Small intestine (tissue), 7 donors: ENCODE data around the gene PCSK5. TPM values are rescaled to one million over a fixed set of nuclear protein-coding genes. Genes with fewer than 3 reads are reported as not detected.

Source experiments
- DNase-seq, 2 donors: peaks; one replicate each; pipeline versions ENCODE4 v3.0.0 to v3.0.0-alpha.2; 2013
- FAIRE-seq: peaks from 2 replicates; lab custom pipeline; 2012; peaks lifted over from hg19 to GRCh38; lab: Jason Lieb, UNC
- H3K27ac ChIP-seq, 3 donors: one replicate each; pipeline ENCODE4 v1.5.1; 2013; ENCODE audit warnings: low read length in 2 of 3, mild to moderate bottlenecking in 2 of 3, control low read depth in 1 of 3, inconsistent platforms in 1 of 3, low read depth in 1 of 3, moderate library complexity in 1 of 3
- H3K27me3 ChIP-seq, 3 donors: one replicate each; pipeline ENCODE4 v1.6.1; 2013; ENCODE audit warnings: low read length in 3 of 3, inconsistent platforms in 1 of 3; ENCODE audit not compliant: control insufficient read depth in 3 of 3, insufficient read depth in 3 of 3
- H3K36me3 ChIP-seq, 3 donors: one replicate each; pipeline ENCODE4 v1.6.1; 2013; ENCODE audit warnings: low read length in 3 of 3, inconsistent platforms in 1 of 3, low read depth in 1 of 3, mild to moderate bottlenecking in 1 of 3, moderate library complexity in 1 of 3; ENCODE audit not compliant: control insufficient read depth in 3 of 3, insufficient read depth in 2 of 3
- H3K4me1 ChIP-seq, 3 donors: one replicate each; pipeline ENCODE4 v1.6.1; 2013; ENCODE audit warnings: low read length in 2 of 3, inconsistent platforms in 1 of 3, low read depth in 1 of 3, mild to moderate bottlenecking in 1 of 3, moderate library complexity in 1 of 3; ENCODE audit not compliant: control insufficient read depth in 3 of 3, insufficient read depth in 2 of 3
- H3K4me3 ChIP-seq, 3 donors: one replicate each; pipeline ENCODE4 v1.5.1; 2013; ENCODE audit warnings: low read length in 3 of 3, control low read depth in 1 of 3, inconsistent platforms in 1 of 3, low read depth in 1 of 3, mild to moderate bottlenecking in 1 of 3, moderate library complexity in 1 of 3
- H3K9me3 ChIP-seq, 2 donors: one replicate each; pipeline ENCODE4 v1.6.1; 2013; ENCODE audit warnings: low read depth in 1 of 2, low read length in 1 of 2; ENCODE audit not compliant: control insufficient read depth in 2 of 2, insufficient read depth in 1 of 2
- WGBS, 3 donors: extraction: QIAGEN DNeasy Blood & Tissue Kit; methylation state at CpG; one replicate each; pipeline ENCODE4 v1.1.7; 2013; 5-methylcytosine and 5-hydroxymethylcytosine counted together
- polyA plus RNA-seq, 4 donors: library from polyadenylated mRNA; stranded (reverse) in 3 of 4; unstranded in 1 of 4; fragments of 200-250 nt in 3 of 4; fragments of 120-200 nt in 1 of 4; gene quantifications; one replicate each; pipeline versions ENCODE4 v1.2.1 to v1.2.3, GENCODE V29; 2013
- donor health status: healthy with polysubstance abuse.
- donor health status: control.
- donor health status: control.
- donor health status: Bipolar disorder and iron deficiency.
- donor health status: healthy.

The PCSK5 gene
- polyA plus RNA-seq, 4 donors, result 10.3 to 92.3 (median 16.6) TPM

DNA sequence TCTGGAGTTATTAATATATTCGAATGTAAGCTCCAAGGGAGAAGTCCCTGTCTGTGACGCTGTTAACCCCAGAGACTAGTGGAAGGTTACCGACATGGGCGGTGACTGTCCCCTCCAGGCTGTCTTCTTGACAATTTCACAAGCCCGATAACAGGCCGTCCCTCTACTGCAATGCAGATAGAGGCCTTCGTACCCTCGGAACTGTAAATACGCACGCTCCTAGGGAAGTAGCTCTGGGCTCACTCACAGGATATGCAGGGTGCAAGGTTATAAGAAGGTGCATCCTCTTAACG is 504.4 kb downstream of the PCSK5 start:
- 0 to 1% (median 0%) methylated on average over 11 of the region's 11 CpGs for WGBS, 3 donors
- Histone ChIP-seq H3K27me3 (no peaks in the 10 kb centered on the region), H3K4me3 (peak overlapping the region; percentile 83 to 96 (median 93)), H3K27ac (peak overlapping the region; percentile 83 to 99 (median 94)), H3K4me1 (peaks cover 0 to 12% (median 6%) of the 10 kb centered on the region in 3 donors), H3K36me3 (peaks cover 0 to 9% (median 0%) of the 10 kb centered on the region in 3 donors), H3K9me3 (peaks cover 0 to 2% of the 10 kb centered on the region in 2 donors)
- DNase-seq, result peak in 1 of 2 donors; percentile 78
- FAIRE-seq, result no peak

DNA sequence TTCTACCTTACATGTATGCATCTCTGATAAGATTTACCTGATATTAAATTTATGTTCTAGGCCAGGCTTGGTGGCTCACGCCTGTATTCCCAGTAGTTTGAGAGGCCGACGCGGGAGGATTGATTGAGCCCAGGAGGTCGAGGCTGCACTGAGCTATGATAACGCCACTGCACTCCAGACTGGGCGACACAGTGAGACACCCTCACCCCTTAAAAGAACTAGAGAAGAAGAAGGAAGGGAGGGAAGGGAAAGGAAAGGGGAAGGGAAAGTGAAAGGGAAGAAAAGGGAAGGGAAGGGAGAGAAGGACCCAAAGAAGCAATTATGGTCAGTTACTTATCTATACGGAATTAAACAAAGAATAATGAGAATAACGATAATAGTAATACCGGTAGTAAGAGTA is 504.9 kb downstream of the PCSK5 start:
- peaks cover 0 to 7% (median 0%) of the 10 kb centered on the region in 3 donors for H3K36me3 ChIP-seq
- peaks cover 0 to 2% of the 10 kb centered on the region in 2 donors for H3K9me3 ChIP-seq
- FAIRE-seq, result no peak
- no peaks in the 10 kb centered on the region for H3K27me3 ChIP-seq
- peak overlapping the region in 2 of 3 donors; percentile 93 to 96 for H3K4me3 ChIP-seq
- peak in 1 of 2 donors; percentile 47 for DNase-seq
- H3K27ac ChIP-seq, result peak overlapping the region; percentile 80 to 99 (median 83)
- H3K4me1 ChIP-seq, result peaks cover 0 to 11% (median 6%) of the 10 kb centered on the region in 3 donors
- 21 to 59% (median 34%) methylated on average over 10 of the region's 10 CpGs for WGBS, 3 donors

DNA sequence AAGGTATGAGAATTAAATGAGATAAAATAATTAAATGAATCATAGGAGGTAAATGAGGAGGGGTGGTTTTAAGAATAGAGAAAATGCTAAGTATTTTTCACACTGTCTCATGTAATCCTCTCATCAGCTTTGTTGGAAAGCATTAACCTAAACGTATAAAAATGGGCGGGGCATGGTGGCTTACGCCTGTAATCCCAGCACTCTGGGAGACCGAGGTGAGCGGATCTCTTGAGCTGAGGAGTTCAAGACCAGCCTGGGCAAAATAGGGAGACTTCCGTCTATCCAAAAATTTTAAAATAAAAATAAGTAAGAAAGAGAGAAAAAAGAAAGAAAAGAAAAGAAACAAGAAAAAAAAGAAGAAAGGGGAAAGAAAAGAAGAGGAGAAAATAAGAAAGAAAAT is 505.7 kb downstream of the PCSK5 start:
- Histone ChIP-seq H3K4me1 (peaks cover 0 to 9% (median 6%) of the 10 kb centered on the region in 3 donors), H3K27ac (peak overlapping the region in 1 of 3 donors; percentile 24), H3K9me3 (peaks cover 0 to 2% of the 10 kb centered on the region in 2 donors), H3K27me3 (no peaks in the 10 kb centered on the region), H3K36me3 (peaks cover 0 to 6% (median 0%) of the 10 kb centered on the region in 3 donors), H3K4me3 (no peak overlapping the region)
- 71 to 83% (median 80%) methylated on average over 6 of the region's 6 CpGs for WGBS, 3 donors
- FAIRE-seq (no peak), DNase-seq (no peak)

DNA sequence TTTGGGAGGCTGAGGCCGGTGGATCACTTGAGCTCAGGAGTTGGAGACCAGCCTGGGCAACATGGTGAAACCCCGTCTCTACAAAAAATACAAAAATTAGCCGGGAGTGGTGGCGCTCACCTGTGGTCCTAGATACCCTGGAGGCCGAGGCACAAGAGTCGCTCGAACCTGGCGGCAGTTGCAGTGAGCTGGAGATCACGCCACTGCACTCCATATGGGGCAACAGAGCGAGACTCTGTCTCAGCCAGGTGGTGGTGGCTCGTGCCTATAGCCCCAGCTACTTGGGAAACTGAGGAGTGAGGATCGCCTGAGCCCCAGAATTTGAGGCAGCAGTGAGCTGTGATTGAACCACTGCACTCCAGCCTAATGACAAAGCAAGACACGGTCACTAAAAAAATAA is 506.1 kb downstream of the PCSK5 start:
- no peak for FAIRE-seq
- Histone ChIP-seq H3K27me3 (no peaks in the 10 kb centered on the region), H3K4me3 (no peak overlapping the region), H3K9me3 (peaks cover 0 to 2% of the 10 kb centered on the region in 2 donors), H3K4me1 (peaks cover 0 to 6% (median 6%) of the 10 kb centered on the region in 3 donors), H3K36me3 (peaks cover 0 to 6% (median 0%) of the 10 kb centered on the region in 3 donors), H3K27ac (no peak overlapping the region)
- DNase-seq, result no peak
- 94 to 97% (median 95%) methylated on average over 13 of the region's 13 CpGs for WGBS, 3 donors

DNA sequence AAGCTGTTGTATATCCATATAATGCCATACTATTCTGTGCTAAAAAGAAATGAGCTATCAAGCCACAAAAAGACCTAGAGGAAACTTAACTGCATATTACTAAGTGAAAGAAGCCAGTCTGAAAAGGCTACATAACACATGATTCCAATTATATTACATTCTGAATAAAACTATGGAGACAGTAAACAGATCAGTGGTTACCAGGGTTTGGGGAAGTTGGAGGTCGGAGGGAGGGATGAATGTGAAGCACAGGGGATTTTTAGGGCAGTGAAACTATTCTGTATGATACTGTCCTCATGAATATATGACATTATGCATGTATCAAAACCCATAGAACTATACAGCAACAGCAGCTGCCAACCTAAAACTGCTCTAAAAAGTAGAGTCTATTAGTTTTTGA is 509.4 kb downstream of the PCSK5 start:
- FAIRE-seq (no peak), DNase-seq (no peak)
- no peak overlapping the region for H3K4me3 ChIP-seq
- H3K4me1 ChIP-seq, result peaks cover 0 to 17% (median 0%) of the 10 kb centered on the region in 3 donors
- H3K36me3 ChIP-seq, result peaks cover 0 to 4% (median 0%) of the 10 kb centered on the region in 3 donors
- no peaks in the 10 kb centered on the region for H3K27me3 ChIP-seq
- no peaks in the 10 kb centered on the region for H3K9me3 ChIP-seq
- H3K27ac ChIP-seq, result no peak overlapping the region
- 75 to 80% (median 77%) methylated on average over 1 of the region's 1 CpG for WGBS, 3 donors

DNA sequence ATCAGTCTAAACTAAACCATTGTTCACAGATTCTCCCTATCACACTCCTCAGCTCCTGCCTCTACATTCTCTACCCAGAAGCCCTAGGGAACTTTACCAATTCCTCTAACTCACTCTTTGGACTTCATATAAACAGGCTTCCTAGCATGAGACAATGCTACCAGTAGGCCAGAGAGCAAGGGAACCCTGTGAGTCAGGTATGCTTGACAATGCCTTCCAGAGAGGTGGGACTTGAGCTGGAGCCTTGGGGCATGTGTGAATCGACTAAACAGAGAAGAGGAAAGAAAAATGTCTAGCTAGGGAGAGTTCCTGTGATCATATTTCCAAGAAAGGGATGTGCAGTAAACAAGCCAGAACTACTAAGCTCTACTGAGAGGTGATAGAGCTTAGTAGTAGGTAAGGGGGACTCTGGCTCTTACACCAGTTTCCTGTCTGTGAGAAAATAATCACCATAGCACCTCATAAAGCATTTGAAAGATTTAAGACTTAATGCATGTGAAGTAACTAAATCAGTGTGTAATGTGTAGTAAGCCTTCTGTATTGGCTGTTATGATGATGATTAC is 510.1 kb downstream of the PCSK5 start:
- peaks cover 0 to 4% (median 0%) of the 10 kb centered on the region in 3 donors for H3K36me3 ChIP-seq
- no peak for FAIRE-seq
- H3K4me1 ChIP-seq, result peaks cover 0 to 12% (median 0%) of the 10 kb centered on the region in 3 donors
- WGBS, 3 donors, result 39 to 45% (median 40%) methylated on average over 1 of the region's 1 CpG
- no peak for DNase-seq
- H3K4me3 ChIP-seq, result no peak overlapping the region
- no peaks in the 10 kb centered on the region for H3K9me3 ChIP-seq
- H3K27ac ChIP-seq, result no peak overlapping the region
- no peaks in the 10 kb centered on the region for H3K27me3 ChIP-seq

DNA sequence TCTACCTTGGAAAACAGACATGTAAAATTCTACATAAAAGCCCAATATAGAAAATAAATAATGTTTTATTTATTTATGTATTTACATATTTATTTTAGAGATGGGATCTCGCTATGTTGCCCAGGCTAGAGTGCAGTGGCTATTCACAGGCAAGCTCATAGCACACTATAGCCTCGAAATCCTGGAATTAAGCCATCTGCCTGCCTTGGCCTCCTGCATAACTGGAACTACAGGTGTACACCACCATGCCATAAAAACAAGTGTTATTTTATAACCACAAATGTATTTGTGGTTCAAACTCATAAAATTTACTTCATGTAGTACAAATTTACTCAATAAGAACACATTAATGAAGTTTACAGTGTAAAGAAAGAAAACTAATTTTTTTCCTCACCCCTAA is 510.7 kb downstream of the PCSK5 start:
- Histone ChIP-seq H3K27me3 (no peaks in the 10 kb centered on the region), H3K36me3 (peaks cover 0 to 4% (median 0%) of the 10 kb centered on the region in 3 donors), H3K9me3 (no peaks in the 10 kb centered on the region), H3K27ac (no peak overlapping the region), H3K4me1 (peaks cover 0 to 11% (median 0%) of the 10 kb centered on the region in 3 donors), H3K4me3 (no peak overlapping the region)
- FAIRE-seq, result no peak
- 80 to 87% (median 86%) methylated on average over 2 of the region's 2 CpGs for WGBS, 3 donors
- DNase-seq, result no peak

DNA sequence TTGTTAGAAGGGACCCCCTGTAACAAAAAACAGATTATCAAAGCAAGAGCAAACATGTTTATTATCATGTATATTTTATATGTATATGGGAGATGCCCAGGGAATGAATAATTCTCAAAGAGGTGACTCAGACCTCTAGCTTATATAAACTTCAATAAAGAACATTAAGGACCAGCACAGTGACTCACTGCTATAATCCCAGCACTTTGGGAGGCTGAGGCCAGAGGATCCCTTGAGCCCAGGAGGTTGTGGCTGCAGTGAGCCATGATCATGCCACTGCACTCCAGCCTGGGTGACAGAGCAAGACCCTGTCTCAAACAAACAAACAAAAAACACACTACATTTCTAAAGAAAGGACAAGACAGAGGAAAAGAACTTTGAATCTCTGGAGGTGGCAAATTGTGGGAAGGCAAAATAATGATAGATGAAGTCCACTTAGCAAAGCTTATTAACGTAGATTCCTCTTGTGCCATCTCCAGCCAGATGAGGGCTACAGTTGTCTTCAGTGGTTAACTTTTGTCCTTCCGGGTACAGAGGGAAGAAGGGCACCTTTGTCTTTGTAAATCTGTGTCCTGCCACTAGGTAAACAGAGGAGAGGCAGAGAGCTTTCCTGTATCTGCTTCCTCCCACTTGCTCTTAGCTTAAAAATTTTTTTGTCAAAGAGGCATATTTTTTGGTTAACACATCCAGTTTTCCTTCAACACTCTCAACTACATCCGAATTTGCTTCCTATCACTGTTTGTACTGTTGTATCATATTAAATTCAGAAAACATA is 511.3 kb downstream of the PCSK5 start:
- H3K4me3 ChIP-seq, result no peak overlapping the region
- WGBS, 3 donors, result 18 to 60% (median 28%) methylated on average over 3 of the region's 3 CpGs
- peaks cover 0 to under 1% (median 0%) of the 10 kb centered on the region in 3 donors for H3K36me3 ChIP-seq
- peaks cover 0 to 11% (median 0%) of the 10 kb centered on the region in 3 donors for H3K4me1 ChIP-seq
- peak; percentile 45 to 57 for DNase-seq
- H3K9me3 ChIP-seq, result no peaks in the 10 kb centered on the region
- H3K27ac ChIP-seq, result peak overlapping the region in 1 of 3 donors; percentile 48
- FAIRE-seq, result no peak
- H3K27me3 ChIP-seq, result no peaks in the 10 kb centered on the region
